NCI-H128 (cell line): ENCODE results near the gene KLC4.
A peak's percentile ranks its signal among the peaks of the same experiment; 100 is the strongest.
"Not testable (repeated sequence)": the region's sequence is repeated elsewhere in the genome, so short reads cannot be mapped to it uniquely, and the experiment has no call there.

Experiments
- DNase-seq: peaks from one replicate; lab custom pipeline; 2025; ENCODE audit not compliant: unreplicated experiment; lab: John Stamatoyannopoulos, UW

The KLC4 gene

DNA sequence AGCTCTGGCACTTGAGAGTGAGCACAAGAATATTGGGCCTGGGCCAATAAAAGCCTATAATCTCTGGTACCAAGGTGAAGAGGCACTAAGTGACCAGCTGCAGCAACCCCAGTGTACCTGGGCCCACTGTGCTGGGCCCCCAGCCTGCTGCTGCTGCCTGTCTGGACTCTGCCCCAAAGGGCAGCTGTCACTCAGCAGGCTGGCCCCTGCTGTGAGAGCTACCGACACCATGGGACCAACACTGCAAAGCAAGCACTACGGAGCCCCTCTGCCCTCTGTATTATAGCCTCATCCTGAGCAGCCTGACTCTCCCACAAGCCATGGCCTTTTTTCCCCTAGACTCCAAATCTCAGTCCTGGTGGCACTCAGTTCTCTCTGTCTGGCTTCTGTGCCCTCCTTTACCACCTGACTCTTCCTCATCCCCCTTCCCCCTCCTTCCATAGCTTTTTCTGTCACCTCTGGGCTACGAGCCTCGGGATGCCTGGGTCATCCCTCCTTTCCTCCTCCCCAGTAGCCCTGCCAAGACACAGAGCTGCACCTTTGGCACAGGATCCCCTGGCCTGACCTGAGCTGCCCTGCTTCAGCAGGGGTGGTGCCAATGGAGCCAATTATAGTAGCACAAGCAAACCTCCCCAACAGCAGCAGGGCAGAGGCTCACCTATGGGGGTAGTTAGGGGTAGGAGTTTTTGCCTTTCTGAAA lies 23.8 kb upstream of the KLC4 start:
- no peak for DNase-seq

GRCh38 chr6:43036712-43037111 lies 22.7 kb upstream of the KLC4 start:
- no peak for DNase-seq

DNA sequence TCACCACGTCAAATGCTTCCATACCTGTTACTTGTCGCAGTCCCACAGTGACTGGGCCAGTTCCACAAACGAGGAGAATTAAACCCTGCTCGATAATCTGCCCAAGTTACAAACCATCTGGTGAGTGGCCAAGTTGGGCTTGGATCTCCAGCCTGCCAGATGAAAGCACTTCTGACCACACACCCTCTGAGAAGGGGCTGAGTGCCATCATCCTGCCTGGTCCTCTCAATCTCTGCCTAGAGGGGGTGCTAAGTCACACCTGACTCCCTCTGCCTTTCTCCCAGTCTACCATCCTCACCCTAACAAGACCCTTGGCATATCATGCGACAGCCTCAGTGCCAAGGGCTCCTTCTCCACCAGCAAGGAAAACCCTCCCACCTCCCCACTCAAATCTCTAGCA lies 22.2 kb upstream of the KLC4 start:
- DNase-seq = no peak

- DNase-seq = no peak
Observed at GRCh38 chr6:43037706-43038105, 21.7 kb upstream of the KLC4 start.

GRCh38 chr6:43038727-43039126 lies 20.7 kb upstream of the KLC4 start:
- DNase-seq = no peak

- DNase-seq = no peak
Observed at GRCh38 chr6:43040542-43041257, 18.7 kb upstream of the KLC4 start.

GRCh38 chr6:43041475-43041874 lies 18.0 kb upstream of the KLC4 start:
- not testable (repeated sequence) for DNase-seq

DNA sequence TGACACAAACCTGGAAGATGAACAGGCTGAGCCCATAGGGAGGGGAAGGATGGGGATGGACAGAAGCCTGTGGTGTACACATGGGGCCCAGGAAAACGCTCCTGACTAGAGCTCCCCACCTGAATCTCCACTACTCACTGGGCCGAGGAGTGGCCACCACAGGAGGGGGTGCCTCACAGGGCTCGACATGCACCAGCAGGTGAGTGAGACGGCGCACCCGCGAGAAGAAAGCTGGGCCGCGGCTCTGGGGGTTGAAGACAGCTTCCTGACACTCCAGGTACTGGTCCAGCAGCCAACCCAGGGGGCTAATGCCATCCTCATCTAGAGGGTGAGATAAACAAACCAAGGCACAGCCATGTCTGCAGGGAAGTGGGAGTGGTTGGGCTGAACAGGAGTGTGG lies 16.1 kb upstream of the KLC4 start:
- no peak for DNase-seq

DNA sequence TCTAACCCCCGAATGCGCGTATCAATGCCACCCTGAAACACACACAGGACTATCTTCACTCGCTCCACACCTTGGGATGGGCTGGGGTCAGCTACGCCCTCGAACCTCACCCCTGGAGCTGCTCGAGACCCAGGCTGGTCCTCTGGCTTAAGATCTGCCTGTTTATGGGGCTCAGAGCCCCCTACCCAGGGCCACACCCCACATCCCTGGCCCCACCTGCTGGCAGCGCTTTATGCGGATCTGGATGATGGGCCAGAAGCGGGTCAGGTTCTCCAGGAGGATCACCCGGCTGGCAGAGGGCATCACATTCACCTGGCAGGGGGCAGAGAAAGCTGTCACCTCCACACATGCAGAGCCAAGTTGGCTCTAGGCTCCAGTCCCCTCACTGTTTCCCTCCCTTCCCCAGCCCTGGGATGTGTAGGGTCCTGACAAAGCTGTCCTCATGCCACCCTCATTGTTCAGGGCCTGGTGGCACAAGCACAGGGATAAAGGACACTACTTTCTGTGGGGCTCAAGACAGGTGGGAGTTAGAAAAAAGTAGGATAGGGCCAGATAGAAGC lies 14.0 kb upstream of the KLC4 start:
- no peak for DNase-seq

DNA sequence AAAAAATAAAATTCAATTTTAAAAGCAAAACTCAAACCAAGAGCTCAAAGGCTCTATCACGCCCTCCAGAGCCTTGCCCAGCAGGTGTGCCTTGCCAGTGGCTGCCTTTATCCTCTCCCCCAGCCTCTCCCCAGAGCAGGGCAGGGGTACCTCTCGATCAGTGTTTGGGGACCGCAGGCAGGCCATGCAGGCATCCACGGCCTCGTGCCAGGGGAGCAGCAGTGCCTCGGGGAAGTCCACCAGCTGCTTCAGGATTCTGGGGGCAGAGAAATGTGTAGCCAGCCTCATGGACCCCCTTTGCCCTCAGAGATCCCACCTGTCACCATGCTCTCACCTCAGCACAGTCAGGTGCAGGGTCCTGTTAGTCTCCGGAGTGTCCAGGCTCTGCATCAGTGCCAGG lies 11.4 kb upstream of the KLC4 start:
- DNase-seq = no peak

- no peak for DNase-seq
Observed at GRCh38 chr6:43050981-43051380, 8.4 kb upstream of the KLC4 start.

DNA sequence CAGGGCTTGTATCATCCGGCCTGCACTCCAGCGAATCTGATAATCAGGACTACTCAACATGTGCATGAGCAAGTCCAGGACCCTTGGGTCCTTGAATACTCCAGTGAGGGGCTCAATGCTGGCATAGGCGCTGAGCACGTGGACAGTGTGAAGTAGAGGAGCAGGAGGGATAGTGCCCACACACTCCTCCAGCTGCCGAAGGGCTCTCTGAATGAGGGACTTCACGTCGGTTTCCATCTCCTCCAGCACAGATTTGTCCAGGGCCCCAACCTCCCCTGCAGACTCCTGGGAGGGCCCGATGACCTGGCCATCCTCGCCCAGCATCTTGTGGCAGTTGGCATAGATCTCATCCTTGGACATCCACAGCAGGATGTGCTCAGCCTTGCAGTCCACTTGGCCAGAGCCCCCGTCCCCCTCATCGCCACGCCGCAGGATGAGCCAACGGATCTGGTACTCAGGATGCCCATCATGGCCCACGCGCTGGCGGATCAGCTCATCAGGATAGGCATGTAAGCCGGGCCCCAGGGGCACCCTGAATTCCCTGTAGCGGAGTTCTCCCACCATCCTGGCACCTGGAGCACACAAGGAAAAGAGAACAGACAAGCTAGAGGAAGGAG lies 7.1 kb upstream of the KLC4 start:
- no peak for DNase-seq

DNA sequence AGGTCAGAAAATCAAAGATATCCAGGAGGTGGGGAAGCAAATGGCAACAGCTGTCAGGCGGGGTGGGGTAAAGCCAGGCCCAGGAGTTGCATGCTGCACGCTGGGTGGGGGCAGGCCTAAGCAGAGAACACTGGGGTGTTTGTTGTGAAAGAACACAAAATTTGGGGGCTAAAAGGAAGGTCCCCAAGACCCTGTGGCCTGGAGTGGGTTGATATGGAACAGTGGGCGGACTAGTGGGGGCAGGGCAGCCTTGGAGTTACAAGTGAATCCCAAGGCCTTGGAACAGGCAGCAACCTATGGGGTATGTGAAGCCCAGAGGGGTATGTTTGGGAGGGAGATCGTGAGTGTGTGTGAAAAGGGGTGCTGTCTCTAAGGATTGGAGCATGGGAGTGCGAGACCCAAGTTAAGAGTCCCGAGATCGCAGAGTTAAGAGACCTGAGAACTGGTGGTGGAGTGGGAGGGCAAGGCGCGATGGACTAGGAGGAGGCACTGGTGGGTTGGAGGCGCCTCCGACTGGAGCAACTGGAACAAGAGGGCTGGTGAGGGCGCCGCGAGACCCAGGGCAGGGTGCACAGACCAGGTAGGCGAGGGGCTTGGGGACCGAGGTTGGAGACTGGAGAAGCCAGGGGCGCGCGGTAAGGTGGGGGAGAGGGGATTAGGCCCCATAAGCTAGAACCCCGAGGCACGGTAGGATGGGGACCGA lies 6.4 kb upstream of the KLC4 start:
- DNase-seq = no peak

DNA sequence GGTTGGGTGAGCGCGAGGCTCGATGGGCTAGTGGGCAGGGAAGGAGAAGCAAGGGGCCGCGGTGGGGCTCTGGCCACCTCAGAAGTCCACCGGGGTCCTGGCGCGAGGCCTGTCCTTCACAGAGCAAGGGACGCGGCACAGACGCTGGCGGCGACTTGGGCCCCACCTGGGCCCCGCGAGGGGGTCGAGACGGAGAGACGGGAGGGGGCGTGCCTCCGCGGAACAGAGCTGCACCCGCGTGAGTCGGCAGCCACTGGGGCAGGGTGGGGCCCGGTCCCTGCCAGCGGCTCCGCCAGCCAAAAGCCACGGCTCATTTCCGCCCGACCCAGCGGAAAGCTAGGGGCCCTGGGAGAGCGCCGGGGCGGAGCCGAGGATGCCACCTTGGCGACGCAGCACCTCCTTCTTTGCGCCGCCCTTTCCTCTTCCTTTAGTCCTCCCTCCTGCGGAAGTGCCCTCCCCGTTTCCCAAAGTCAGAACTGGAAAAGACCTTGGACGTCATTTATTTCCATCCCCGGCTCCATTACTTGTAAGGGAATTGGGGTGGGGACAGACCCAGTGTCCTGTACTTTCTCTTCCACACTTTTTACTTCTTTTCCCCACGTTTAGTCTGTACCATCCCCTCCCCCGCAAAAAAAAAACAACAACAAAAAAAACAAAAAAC lies 5.8 kb upstream of the KLC4 start, which contains the start of gene CUL7:
TSS of gene CUL7 (minus strand) at position 307 of the 661 bp plus-strand sequence. CDS start 1,063 bp downstream, outside the sequence.
- peak; percentile 92 for DNase-seq

GRCh38 chr6:43054206-43054943 lies 5.1 kb upstream of the KLC4 start:
- DNase-seq = no peak

GRCh38 chr6:43055966-43056365 lies 3.5 kb upstream of the KLC4 start:
- DNase-seq = no peak

GRCh38 chr6:43058531-43058930 lies 900 bp upstream of the KLC4 start:
- DNase-seq = no peak

DNA sequence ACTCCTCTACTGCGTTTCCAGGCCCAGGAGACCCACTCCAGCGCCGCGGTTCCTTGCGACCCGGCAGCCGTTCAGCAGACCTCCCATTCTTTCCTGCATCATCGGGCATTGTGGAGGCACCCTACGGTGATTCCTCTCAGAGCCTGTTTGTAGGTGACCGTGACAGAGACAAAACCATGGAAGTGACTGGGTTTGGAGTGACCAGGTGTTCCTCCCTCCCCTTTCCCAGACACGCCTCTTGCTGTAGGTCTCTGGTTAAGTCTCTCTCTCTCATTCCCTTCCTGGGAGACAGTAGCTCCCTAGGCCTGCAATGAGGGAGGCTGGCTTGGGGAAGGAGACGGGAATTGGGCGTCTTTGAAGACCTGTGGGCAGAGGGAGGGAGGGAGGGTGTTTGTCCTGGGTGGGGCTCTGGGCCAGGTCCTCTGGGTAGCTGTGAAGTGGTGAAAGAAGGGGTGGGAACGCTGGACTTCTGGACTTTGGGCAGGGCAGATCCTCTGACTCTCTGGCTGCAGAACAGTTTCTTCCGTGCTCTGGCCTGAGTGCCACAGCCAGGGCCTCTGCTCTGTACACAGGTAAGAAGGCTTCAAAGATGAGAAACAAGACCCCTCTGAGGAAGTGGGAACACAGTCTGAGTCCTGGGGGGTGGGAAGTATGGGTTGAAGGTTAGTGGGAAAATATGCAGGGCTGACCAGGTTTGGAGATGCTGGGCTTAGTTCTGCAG lies 763 bp downstream of the KLC4 start:
- no peak for DNase-seq
